ENCODE data around the gene ARHGAP26.
"Not testable (repeated sequence)": the region's sequence is repeated elsewhere in the genome, so short reads cannot be mapped to it uniquely, and the experiment has no call there.

ARHGAP26 gene

GRCh38 chr5:142946547-142947426, 176.6 kb downstream of the ARHGAP26 start:
- Histone ChIP-seq H4K20me1 (ENCODE audit: control insufficient read depth, insufficient read depth, low read depth, low read length) (no peaks in the 10 kb centered on the region), H3K36me3 (ENCODE audit: control insufficient read depth, low read length) (no peaks in the 10 kb centered on the region), H3K9me3 (ENCODE audit: control insufficient read depth, insufficient read depth, low read length) (no peaks in the 10 kb centered on the region), H3K27me3 (ENCODE audit: control insufficient read depth, low read length) (no peaks in the 10 kb centered on the region), H3K79me2 (ENCODE audit: control insufficient read depth, low read length) (no peaks in the 10 kb centered on the region), H3K27ac (ENCODE audit: low read depth, low read length) (no peak overlapping the region), H3K4me3 (ENCODE audit: low read length) (no peak overlapping the region), H3K9me2 (replicated peaks; ENCODE audit: control insufficient read depth, low read length) (no peaks in the 10 kb centered on the region), H3K4me1 (ENCODE audit: control insufficient read depth, low read length) (no peaks in the 10 kb centered on the region), H3K4me2 (ENCODE audit: low read length) (no peak overlapping the region), H3F3A (ENCODE audit: control insufficient read depth, insufficient read depth) (no peaks in the 10 kb centered on the region)
- TF ChIP-seq CTCF (IDR thresholded peaks at IDR 0.05; ENCODE audit: low read depth, low read length, poor library complexity, severe bottlenecking) (no peak), EZH2phosphoT487 (IDR thresholded peaks at IDR 0.05; ENCODE audit: borderline replicate concordance, low read length) (no peak)

GRCh38 chr5:142947427-142947709, 177.2 kb downstream of the ARHGAP26 start:
- Histone ChIP-seq H3F3A (ENCODE audit: control insufficient read depth, insufficient read depth) (no peaks in the 10 kb centered on the region), H3K27ac (ENCODE audit: low read depth, low read length) (no peak overlapping the region), H3K79me2 (ENCODE audit: control insufficient read depth, low read length) (no peaks in the 10 kb centered on the region), H3K4me1 (ENCODE audit: control insufficient read depth, low read length) (no peaks in the 10 kb centered on the region), H3K9me3 (ENCODE audit: control insufficient read depth, insufficient read depth, low read length) (no peaks in the 10 kb centered on the region), H3K4me3 (ENCODE audit: low read length) (no peak overlapping the region), H3K36me3 (ENCODE audit: control insufficient read depth, low read length) (no peaks in the 10 kb centered on the region), H3K27me3 (ENCODE audit: control insufficient read depth, low read length) (no peaks in the 10 kb centered on the region), H3K4me2 (ENCODE audit: low read length) (no peak overlapping the region), H4K20me1 (ENCODE audit: control insufficient read depth, insufficient read depth, low read depth, low read length) (no peaks in the 10 kb centered on the region), H3K9me2 (replicated peaks; ENCODE audit: control insufficient read depth, low read length) (no peaks in the 10 kb centered on the region)
- TF ChIP-seq EZH2phosphoT487 (IDR thresholded peaks at IDR 0.05; ENCODE audit: borderline replicate concordance, low read length) (no peak), CTCF (IDR thresholded peaks at IDR 0.05; ENCODE audit: low read depth, low read length, poor library complexity, severe bottlenecking) (no peak)

GRCh38 chr5:142952229-142952628, 182.1 kb downstream of the ARHGAP26 start:
- no peak overlapping the region for H3K4me2 ChIP-seq (ENCODE audit: low read length)
- no peak overlapping the region for H3K4me3 ChIP-seq (ENCODE audit: low read length)
- H3K4me1 ChIP-seq (ENCODE audit: control insufficient read depth, low read length), result no peaks in the 10 kb centered on the region
- H4K20me1 ChIP-seq (ENCODE audit: control insufficient read depth, insufficient read depth, low read depth, low read length), result no peaks in the 10 kb centered on the region
- no peaks in the 10 kb centered on the region for H3F3A ChIP-seq (ENCODE audit: control insufficient read depth, insufficient read depth)
- H3K27me3 ChIP-seq (ENCODE audit: control insufficient read depth, low read length), result no peaks in the 10 kb centered on the region
- H3K36me3 ChIP-seq (ENCODE audit: control insufficient read depth, low read length), result no peaks in the 10 kb centered on the region
- H3K27ac ChIP-seq (ENCODE audit: low read depth, low read length), result no peak overlapping the region
- H3K9me2 ChIP-seq (replicated peaks; ENCODE audit: control insufficient read depth, low read length), result no peaks in the 10 kb centered on the region
- no peaks in the 10 kb centered on the region for H3K9me3 ChIP-seq (ENCODE audit: control insufficient read depth, insufficient read depth, low read length)
- TF ChIP-seq CTCF (IDR thresholded peaks at IDR 0.05; ENCODE audit: low read depth, low read length, poor library complexity, severe bottlenecking) (no peak), EZH2phosphoT487 (IDR thresholded peaks at IDR 0.05; ENCODE audit: borderline replicate concordance, low read length) (no peak)
- no peaks in the 10 kb centered on the region for H3K79me2 ChIP-seq (ENCODE audit: control insufficient read depth, low read length)

- not testable (repeated sequence) for H3F3A ChIP-seq (ENCODE audit: control insufficient read depth, insufficient read depth); H3K27me3 ChIP-seq (ENCODE audit: control insufficient read depth, low read length); H3K9me3 ChIP-seq (ENCODE audit: control insufficient read depth, insufficient read depth, low read length); H4K20me1 ChIP-seq (ENCODE audit: control insufficient read depth, insufficient read depth, low read depth, low read length); H3K36me3 ChIP-seq (ENCODE audit: control insufficient read depth, low read length); H3K4me2 ChIP-seq (ENCODE audit: low read length); H3K79me2 ChIP-seq (ENCODE audit: control insufficient read depth, low read length); H3K27ac ChIP-seq (ENCODE audit: low read depth, low read length); H3K4me3 ChIP-seq (ENCODE audit: low read length); H3K9me2 ChIP-seq (replicated peaks; ENCODE audit: control insufficient read depth, low read length); H3K4me1 ChIP-seq (ENCODE audit: control insufficient read depth, low read length)
These were observed 182.7 kb downstream of the ARHGAP26 start for GRCh38 chr5:142952871-142953270.

Measured in DOHH2 (cell line).